ENCODE data around the gene ALK. TPM values are rescaled to one million over a fixed set of nuclear protein-coding genes. Genes with fewer than 3 reads are reported as not detected.

ALK gene
- total and polyA plus RNA-seq, 10 of the 15 experiments (the other 5 are each of a cell fraction or from before 2014, with no cell fraction given) = 0.11 TPM; not detected in 9

GRCh38 chr2:29479401-29479800, 442.0 kb downstream of the ALK start:
- ChIA-PET POLR2A (no interaction called here), RAD21 (ENCODE audit: unreplicated experiment) (no interaction called here), CTCF (no interaction called here), SMC1A (ENCODE audit: uncharacterized antibody, unreplicated experiment) (no interaction called here)
- intact Hi-C loops (cut with micrococcal nuclease; ENCODE audit: unreplicated experiment) = no loop called here
- H3K27me3 ChIP-seq (replicated peaks in 1 of 2; ENCODE audit: control insufficient read depth in 2 of 2, insufficient read depth in 2 of 2, low read length in 1 of 2) = peaks cover 0 to 2% of the 10 kb centered on the region in 2 experiments; a peak in 1 of 4 replicates
- FAIRE-seq = no peak
- no peak for TF ChIP-seq BCLAF1 (IDR thresholded peaks at IDR 0.05)
- no peak for TF ChIP-seq POLR2AphosphoS2 (IDR thresholded peaks at IDR 0.05; ENCODE audit: low read depth, low read length)
- TF ChIP-seq NBN (IDR thresholded peaks at IDR 0.05) = no peak
- TF ChIP-seq KDM1A (IDR thresholded peaks at IDR 0.05; ENCODE audit: borderline replicate concordance) = no peak
- TF ChIP-seq ETV6 (conservative IDR thresholded peaks at IDR 0.05 in 1 of 2, IDR thresholded peaks at IDR 0.05 in 1 of 2; ENCODE audit: borderline replicate concordance in 1 of 2, low read depth in 1 of 2) = no peak
- TF ChIP-seq CBX3 (IDR thresholded peaks at IDR 0.05; ENCODE audit: borderline replicate concordance, low read depth) = no peak
- TF ChIP-seq PAX5 (IDR thresholded peaks at IDR 0.05; ENCODE audit: borderline replicate concordance, low read depth, low read length) = no peak
- TF ChIP-seq TCF12 (IDR thresholded peaks at IDR 0.05; ENCODE audit: low read depth, low read length) = no peak
- no peak for TF ChIP-seq WRNIP1 (IDR thresholded peaks at IDR 0.05; ENCODE audit: borderline replicate concordance, low read depth, low read length)
- TF ChIP-seq NFYB (IDR thresholded peaks at IDR 0.05; ENCODE audit: insufficient read depth, low read depth, low read length) = no peak
- TF ChIP-seq NR2C2 (IDR thresholded peaks at IDR 0.05; ENCODE audit: borderline replicate concordance, control insufficient read depth, insufficient read length, low read depth) = no peak
- no peak for TF ChIP-seq ELK1 (IDR thresholded peaks at IDR 0.05; ENCODE audit: low read depth, low read length)
- WGBS (ENCODE audit: insufficient coverage, insufficient replicate concordance, low lambda C conversion rate, missing lambda C conversion rate) = 33% methylated on average over 2 of the region's 2 CpGs
- no peak overlapping the region for H2AFZ ChIP-seq (ENCODE audit: control insufficient read depth, low read depth, low read length)
- H3K36me3 ChIP-seq (ENCODE audit: control insufficient read depth in 2 of 2, insufficient read depth in 2 of 2, low read length in 1 of 2) = no peaks in the 10 kb centered on the region
- H3K27ac ChIP-seq (ENCODE audit: control insufficient read depth, insufficient read depth) = no peak overlapping the region
- no peak overlapping the region for H3K4me2 ChIP-seq (ENCODE audit: control insufficient read depth, insufficient read depth)
- ATAC-seq = no peak
- no TSS peak for BruUV-seq (replicated peaks)
- H3K9me3 ChIP-seq (replicated peaks; ENCODE audit: control insufficient read depth, insufficient read depth, low read length) = no peaks in the 10 kb centered on the region
- no peaks in the 10 kb centered on the region for H4K20me1 ChIP-seq (ENCODE audit: control insufficient read depth, insufficient read depth)
- no peaks in the 10 kb centered on the region for H3K4me1 ChIP-seq (ENCODE audit: control insufficient read depth, insufficient read depth, low read length)
- H3K4me3 ChIP-seq = no peak overlapping the region
- no peaks in the 10 kb centered on the region for H3K79me2 ChIP-seq (ENCODE audit: control insufficient read depth, insufficient read depth, low read length)
- no peak for DNase-seq (ENCODE audit: low read depth, low spot score)
- in situ Hi-C loops (cut with MboI) = no loop called here
- H3K9ac ChIP-seq (ENCODE audit: control insufficient read depth, insufficient read depth, low read length) = no peak overlapping the region

All from GM12878 (cell line).